Gastrocnemius medialis (tissue), 4 donors: ENCODE measurements around the gene GNG4. TPM values are rescaled to one million over a fixed set of nuclear protein-coding genes. Genes with fewer than 3 reads are reported as not detected.

Experiments used
- ATAC-seq, 2 donors: fragments of 150-250 bp; one replicate each; pipeline ENCODE4 v1.9.1; 2016
- DNase-seq, 2 donors: peaks; one replicate each; pipeline ENCODE4 v3.0.0-alpha.2; 2019
- H3K27ac ChIP-seq, 4 donors: fragments of 200-600 bp; sonication (generic); 1 replicate in 1 of 4; 2 replicates in 3 of 4; pipeline ENCODE4 v1.5.1; 2016 to 2018; ENCODE audit warnings: mild to moderate bottlenecking in 2 of 4, moderate library complexity in 1 of 4
- H3K27me3 ChIP-seq, 3 donors: fragments of 200-600 bp; sonication (generic) in 2 of 3; 1 replicate in 1 of 3; 2 replicates in 2 of 3; pipeline versions ENCODE4 v1.5.1 to v1.6.0; 2016 to 2019; ENCODE audit warnings: mild to moderate bottlenecking in 1 of 3, moderate library complexity in 1 of 3
- H3K36me3 ChIP-seq, 2 donors: fragments of 200-600 bp; sonication (generic) in 1 of 2; one replicate each; pipeline ENCODE4 v1.5.1; 2017 to 2018
- H3K4me1 ChIP-seq, 2 donors: fragments of 200-600 bp; sonication (generic) in 1 of 2; one replicate each; pipeline ENCODE4 v1.5.1; 2016 to 2017; ENCODE audit warnings: mild to moderate bottlenecking in 2 of 2
- H3K4me3 ChIP-seq, 4 donors: fragments of 200-600 bp; sonication (generic) in 3 of 4; 1 replicate in 1 of 4; 2 replicates in 3 of 4; pipeline ENCODE4 v1.5.1; 2016 to 2019; ENCODE audit warnings: mild to moderate bottlenecking in 2 of 4
- H3K9me3 ChIP-seq, 3 donors: fragments of 200-600 bp; sonication (generic) in 2 of 3; 1 replicate in 1 of 3; 2 replicates in 2 of 3; pipeline ENCODE4 v1.5.1; 2016 to 2019
- POLR2A ChIP-seq, 2 donors: fragments of 450-650 bp; IDR thresholded peaks; one replicate each; pipeline ENCODE4 v1.6.1; 2017; ENCODE audit warnings: antibody characterized with exemption in 2 of 2, mild to moderate bottlenecking in 2 of 2, moderate library complexity in 2 of 2
- in situ Hi-C, 4 donors: fragments of 200-750 bp; cut with MboI; loops; one replicate each; pipeline versions ENCODE4 v1.15.0 to v1.8.0; 2017; ENCODE audit warnings: low sequenced_read_pairs in 4 of 4
- intact Hi-C: fragments of 100-400 bp; cut with DNase I; formaldehyde crosslinking; loops from one replicate; pipeline ENCODE4 v1.15.1; 2023; ENCODE audit warnings: low total_unique reads
- total RNA-seq, 4 donors: library from RNA; depleted of rRNA; stranded (reverse); fragments of >200 nt; gene quantifications; one replicate each; pipeline versions ENCODE4 v1.1.0 to v1.2.3, GENCODE V29; 2016
- TF ChIP-seq, protein P1 (sequence below), 5 experiments: fragments of 450-650 bp in 3 of 5; fragments of 200-600 bp in 2 of 5; sonication (generic) in 2 of 5; IDR thresholded peaks in 4 of 5; conservative IDR thresholded peaks in 1 of 5; 1 replicate in 4 of 5; 2 replicates in 1 of 5; pipeline ENCODE4 v1.5.1; 2016 to 2019; ENCODE audit warnings: antibody characterized with exemption in 5 of 5, mild to moderate bottlenecking in 3 of 5, moderate library complexity in 3 of 5

GNG4 gene
- total RNA-seq, 4 donors from 2014 or later = not detected

- no peak for TF ChIP-seq POLR2A (IDR thresholded peaks at IDR 0.05)
- TF ChIP-seq, protein P1, sequence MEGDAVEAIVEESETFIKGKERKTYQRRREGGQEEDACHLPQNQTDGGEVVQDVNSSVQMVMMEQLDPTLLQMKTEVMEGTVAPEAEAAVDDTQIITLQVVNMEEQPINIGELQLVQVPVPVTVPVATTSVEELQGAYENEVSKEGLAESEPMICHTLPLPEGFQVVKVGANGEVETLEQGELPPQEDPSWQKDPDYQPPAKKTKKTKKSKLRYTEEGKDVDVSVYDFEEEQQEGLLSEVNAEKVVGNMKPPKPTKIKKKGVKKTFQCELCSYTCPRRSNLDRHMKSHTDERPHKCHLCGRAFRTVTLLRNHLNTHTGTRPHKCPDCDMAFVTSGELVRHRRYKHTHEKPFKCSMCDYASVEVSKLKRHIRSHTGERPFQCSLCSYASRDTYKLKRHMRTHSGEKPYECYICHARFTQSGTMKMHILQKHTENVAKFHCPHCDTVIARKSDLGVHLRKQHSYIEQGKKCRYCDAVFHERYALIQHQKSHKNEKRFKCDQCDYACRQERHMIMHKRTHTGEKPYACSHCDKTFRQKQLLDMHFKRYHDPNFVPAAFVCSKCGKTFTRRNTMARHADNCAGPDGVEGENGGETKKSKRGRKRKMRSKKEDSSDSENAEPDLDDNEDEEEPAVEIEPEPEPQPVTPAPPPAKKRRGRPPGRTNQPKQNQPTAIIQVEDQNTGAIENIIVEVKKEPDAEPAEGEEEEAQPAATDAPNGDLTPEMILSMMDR (IDR thresholded peaks at IDR 0.05 in 4 of 5, conservative IDR thresholded peaks at IDR 0.05 in 1 of 5) = no peak
- H3K4me1 ChIP-seq = no peaks in the 10 kb centered on the region
- H3K9me3 ChIP-seq = no peaks in the 10 kb centered on the region
- no peaks in the 10 kb centered on the region for H3K27me3 ChIP-seq
- H3K36me3 ChIP-seq = no peaks in the 10 kb centered on the region
- H3K4me3 ChIP-seq = no peak overlapping the region
- in situ Hi-C loops (no loop called here), intact Hi-C loops (no loop called here)
- no peak for DNase-seq
- ATAC-seq = no peak
- no peak overlapping the region for H3K27ac ChIP-seq
Observed at GRCh38 chr1:235617808-235618207, 31.8 kb downstream of the GNG4 start.

DNA sequence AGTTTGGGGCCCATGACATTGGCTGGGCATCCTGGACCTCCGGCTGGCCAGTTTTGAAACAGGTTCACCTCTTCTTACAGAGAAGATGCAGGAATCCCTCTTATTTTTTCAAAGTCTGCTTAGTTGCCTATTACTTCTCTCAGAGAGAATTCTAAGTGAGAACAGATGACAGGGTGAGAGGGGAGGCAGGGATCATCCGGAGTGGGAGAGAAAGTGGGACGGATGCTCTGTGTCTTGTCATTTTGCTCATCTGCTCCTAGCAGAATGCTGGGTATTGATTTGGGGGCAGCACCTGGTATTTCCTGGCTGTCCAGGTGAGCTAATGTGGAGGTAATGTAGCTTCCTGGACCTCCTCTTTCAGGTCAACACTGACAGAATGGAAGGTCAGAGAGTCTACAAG lies 32.4 kb downstream of the GNG4 start:
- no peak overlapping the region for H3K4me3 ChIP-seq
- H3K36me3 ChIP-seq = no peaks in the 10 kb centered on the region
- no peaks in the 10 kb centered on the region for H3K4me1 ChIP-seq
- TF ChIP-seq, protein P1 (IDR thresholded peaks at IDR 0.05 in 4 of 5, conservative IDR thresholded peaks at IDR 0.05 in 1 of 5) = no peak
- TF ChIP-seq POLR2A (IDR thresholded peaks at IDR 0.05) = no peak
- in situ Hi-C loops (no loop called here), intact Hi-C loops (no loop called here)
- no peak overlapping the region for H3K27ac ChIP-seq
- no peaks in the 10 kb centered on the region for H3K9me3 ChIP-seq
- H3K27me3 ChIP-seq = no peaks in the 10 kb centered on the region
- ATAC-seq (no peak), DNase-seq (no peak)

DNA sequence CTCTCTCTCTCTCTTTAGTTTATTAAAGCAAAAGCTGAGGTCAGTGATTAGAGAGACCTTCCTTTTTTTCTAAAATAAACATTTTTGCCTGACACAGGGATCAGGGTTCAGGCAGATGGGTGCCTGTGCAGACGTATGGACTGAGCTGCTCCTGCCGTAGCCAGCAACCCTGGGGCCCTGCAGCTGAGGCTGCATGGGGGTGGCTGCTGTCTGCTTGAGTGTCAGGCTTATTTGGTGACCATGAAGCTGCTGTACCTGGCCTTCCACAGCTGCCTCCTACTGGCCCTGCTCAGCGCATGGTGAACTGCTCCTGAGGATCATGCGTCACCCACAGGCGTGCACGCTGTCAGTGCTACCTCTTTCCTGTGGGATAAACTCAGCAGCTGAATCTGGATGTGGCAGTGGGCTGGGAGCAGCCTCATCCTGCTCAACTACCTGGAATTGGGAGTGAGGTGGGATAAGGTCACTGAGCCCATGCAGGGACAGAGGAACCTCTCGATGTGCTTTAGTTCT lies 35.1 kb downstream of the GNG4 start:
- DNase-seq (no peak), ATAC-seq (no peak)
- intact Hi-C loops (no loop called here), in situ Hi-C loops (no loop called here)
- no peaks in the 10 kb centered on the region for H3K36me3 ChIP-seq
- no peaks in the 10 kb centered on the region for H3K9me3 ChIP-seq
- H3K4me1 ChIP-seq = no peaks in the 10 kb centered on the region
- H3K27me3 ChIP-seq = no peaks in the 10 kb centered on the region
- H3K4me3 ChIP-seq = no peak overlapping the region
- no peak overlapping the region for H3K27ac ChIP-seq
- TF ChIP-seq POLR2A (IDR thresholded peaks at IDR 0.05) = no peak

GRCh38 chr1:235613602-235614001 lies 36.0 kb downstream of the GNG4 start:
- ATAC-seq = no peak
- intact Hi-C loops (no loop called here), in situ Hi-C loops (no loop called here)
- H3K9me3 ChIP-seq = no peaks in the 10 kb centered on the region
- no peaks in the 10 kb centered on the region for H3K36me3 ChIP-seq
- no peak for DNase-seq
- no peak overlapping the region for H3K27ac ChIP-seq
- no peak overlapping the region for H3K4me3 ChIP-seq
- no peaks in the 10 kb centered on the region for H3K4me1 ChIP-seq
- TF ChIP-seq POLR2A (IDR thresholded peaks at IDR 0.05) = no peak
- TF ChIP-seq, protein P1 (IDR thresholded peaks at IDR 0.05 in 4 of 5, conservative IDR thresholded peaks at IDR 0.05 in 1 of 5) = no peak
- H3K27me3 ChIP-seq = no peaks in the 10 kb centered on the region

DNA sequence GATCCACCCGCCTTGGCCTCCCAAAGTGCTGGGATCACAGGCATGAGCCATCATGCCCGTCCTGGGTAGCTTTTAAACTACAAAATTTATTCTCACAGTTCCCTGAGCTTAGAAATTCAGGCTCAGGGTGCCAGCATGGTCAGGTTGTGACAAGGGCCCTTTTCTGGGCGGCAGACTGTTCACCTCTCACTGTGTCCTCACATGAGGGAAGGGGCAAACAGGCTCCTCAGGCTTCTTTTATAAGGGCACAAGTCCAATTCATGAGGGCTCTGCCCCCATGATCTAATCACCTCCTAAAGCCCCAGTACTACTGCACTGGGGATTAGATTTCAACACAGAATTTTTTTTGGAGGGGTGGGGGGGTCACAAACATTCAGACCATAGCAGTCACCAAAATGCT lies 36.8 kb downstream of the GNG4 start:
- in situ Hi-C loops = no loop called here
- ATAC-seq = no peak
- no peaks in the 10 kb centered on the region for H3K9me3 ChIP-seq

More for the DNA sequence above, 36.8 kb downstream of the GNG4 start:
- intact Hi-C loops = no loop called here
- H3K27ac ChIP-seq = no peak overlapping the region
- no peaks in the 10 kb centered on the region for H3K36me3 ChIP-seq
- no peak overlapping the region for H3K4me3 ChIP-seq
- no peaks in the 10 kb centered on the region for H3K27me3 ChIP-seq
- H3K4me1 ChIP-seq = no peaks in the 10 kb centered on the region
- TF ChIP-seq, protein P1 (IDR thresholded peaks at IDR 0.05 in 4 of 5, conservative IDR thresholded peaks at IDR 0.05 in 1 of 5) = no peak
- TF ChIP-seq POLR2A (IDR thresholded peaks at IDR 0.05) = no peak
- no peak for DNase-seq
